ENCODE results near the gene PRKACB.
"Not testable (repeated sequence)": the region's sequence is repeated elsewhere in the genome, so short reads cannot be mapped to it uniquely, and the experiment has no call there.

PRKACB gene

DNA sequence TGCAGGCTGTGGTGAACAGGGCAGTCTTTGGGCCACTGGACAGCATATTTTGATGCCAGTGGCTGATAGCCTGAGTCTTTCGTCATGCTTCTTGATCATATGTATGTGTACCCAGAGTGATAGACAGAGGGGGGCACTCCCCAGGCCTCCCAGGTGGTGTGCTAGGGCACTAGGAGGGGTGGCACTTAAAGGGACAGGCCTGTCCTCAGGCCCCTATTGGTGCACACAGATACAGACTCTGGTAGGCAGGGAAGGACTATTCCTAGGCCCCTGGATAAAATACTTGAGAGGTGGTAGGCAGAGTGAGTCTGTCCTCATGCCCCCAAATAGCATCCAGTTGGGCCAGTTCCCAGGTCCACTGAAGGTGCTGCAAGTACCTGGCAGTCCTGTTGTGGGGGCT lies 80.8 kb downstream of the PRKACB start:
- TF ChIP-seq CTCF (IDR thresholded peaks at IDR 0.05; ENCODE audit: extremely low read depth, insufficient read depth, missing control alignments), result no peak
- in situ Hi-C loops (cut with MboI; ENCODE audit: low pct_unique_long_range_greater_than_20kb, low sequenced_read_pairs, unreplicated experiment), result no loop called here
- DNase-seq (ENCODE audit: low spot score), result no peak

DNA sequence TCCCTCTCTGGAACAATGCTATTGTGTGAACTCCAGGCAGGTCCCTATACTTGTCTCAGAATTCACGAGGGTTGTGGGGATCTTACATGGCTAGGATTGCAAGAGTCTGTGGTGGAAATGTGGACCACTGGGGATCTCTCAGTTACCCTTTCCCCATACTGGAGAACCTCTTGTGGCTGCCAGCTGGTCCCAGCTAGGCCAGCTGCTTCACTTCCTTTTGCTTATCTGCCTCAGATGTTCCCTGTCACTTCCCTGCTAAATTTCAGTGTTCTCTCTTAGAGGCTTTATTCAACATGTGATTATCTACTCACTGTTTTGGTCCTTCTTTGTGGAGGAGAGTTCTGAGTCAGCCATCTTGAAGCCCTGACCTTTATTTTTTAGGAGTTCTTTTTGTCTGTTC lies 81.6 kb downstream of the PRKACB start:
- in situ Hi-C loops (cut with MboI; ENCODE audit: low pct_unique_long_range_greater_than_20kb, low sequenced_read_pairs, unreplicated experiment), result no loop called here
- no peak for TF ChIP-seq CTCF (IDR thresholded peaks at IDR 0.05; ENCODE audit: extremely low read depth, insufficient read depth, missing control alignments)
- no peak for DNase-seq (ENCODE audit: low spot score)

DNA sequence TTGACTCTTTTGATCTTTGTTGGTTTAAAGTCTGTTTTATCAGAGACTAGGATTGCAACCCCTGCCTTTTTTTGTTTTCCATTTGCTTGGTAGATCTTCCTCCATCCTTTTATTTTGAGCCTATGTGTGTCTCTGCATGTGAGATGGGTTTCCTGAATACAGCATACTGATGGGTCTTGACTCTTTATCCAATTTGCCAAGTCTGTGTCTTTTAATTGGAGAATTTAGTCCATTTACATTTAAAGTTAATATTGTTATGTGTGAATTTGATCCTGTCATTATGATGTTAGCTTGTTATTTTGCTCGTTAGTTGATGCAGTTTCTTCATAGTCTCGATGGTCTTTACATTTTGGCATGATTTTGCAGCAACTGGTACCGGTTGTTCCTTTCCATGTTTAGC lies 88.6 kb downstream of the PRKACB start:
- in situ Hi-C loops (cut with MboI; ENCODE audit: low pct_unique_long_range_greater_than_20kb, low sequenced_read_pairs, unreplicated experiment); DNase-seq (ENCODE audit: low spot score): not testable (repeated sequence)

GRCh38 chr1:84236256-84236655 lies 92.2 kb downstream of the PRKACB start:
- in situ Hi-C loops (cut with MboI; ENCODE audit: low pct_unique_long_range_greater_than_20kb, low sequenced_read_pairs, unreplicated experiment), result no loop called here
- no peak for TF ChIP-seq CTCF (IDR thresholded peaks at IDR 0.05; ENCODE audit: extremely low read depth, insufficient read depth, missing control alignments)
- DNase-seq (ENCODE audit: low spot score), result no peak

DNA sequence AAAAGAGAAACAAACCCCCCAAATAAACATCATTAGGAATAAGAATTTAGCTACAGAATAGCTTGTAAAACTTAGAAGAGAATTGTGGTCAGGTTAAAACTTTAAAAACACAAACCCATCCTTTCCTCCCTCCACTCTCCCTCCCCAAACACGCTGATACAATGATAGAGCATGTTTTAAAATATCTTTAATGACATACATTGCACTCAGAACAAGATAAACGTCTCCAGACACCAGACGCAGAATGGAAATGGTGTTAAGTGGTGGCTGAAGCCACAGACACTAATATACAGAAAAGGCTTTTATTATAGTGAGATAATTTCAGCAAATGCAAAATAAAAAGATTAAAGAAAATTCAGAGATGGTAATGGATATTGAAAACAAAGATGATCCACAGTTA lies 98.6 kb downstream of the PRKACB start:
- in situ Hi-C loops (cut with MboI; ENCODE audit: low pct_unique_long_range_greater_than_20kb, low sequenced_read_pairs, unreplicated experiment), result no loop called here
- no peak for DNase-seq (ENCODE audit: low spot score)
- no peak for TF ChIP-seq CTCF (IDR thresholded peaks at IDR 0.05; ENCODE audit: extremely low read depth, insufficient read depth, missing control alignments)

DNA sequence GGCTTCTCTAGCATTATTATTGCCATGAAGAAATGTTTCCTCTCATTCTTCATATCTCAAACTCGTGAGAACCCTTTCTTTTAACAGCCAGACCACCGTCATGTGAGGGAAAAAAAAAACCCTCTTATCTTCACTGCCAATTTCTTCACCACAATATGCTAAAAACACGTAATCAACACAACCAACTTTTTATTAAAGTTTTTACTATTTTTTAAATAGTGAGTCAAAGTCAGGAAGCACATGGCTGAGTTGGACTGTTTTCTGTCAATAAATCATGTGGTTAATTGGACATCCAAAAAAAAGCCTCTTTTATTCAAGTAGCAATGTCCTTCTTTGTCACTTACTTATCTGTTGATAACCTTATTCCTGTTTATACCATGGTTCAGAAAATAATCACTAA lies 101.5 kb downstream of the PRKACB start:
- in situ Hi-C loops (cut with MboI; ENCODE audit: low pct_unique_long_range_greater_than_20kb, low sequenced_read_pairs, unreplicated experiment), result no loop called here
- no peak for TF ChIP-seq CTCF (IDR thresholded peaks at IDR 0.05; ENCODE audit: extremely low read depth, insufficient read depth, missing control alignments)
- no peak for DNase-seq (ENCODE audit: low spot score)

- no peak for DNase-seq (ENCODE audit: low spot score)
- in situ Hi-C loops (cut with MboI; ENCODE audit: low pct_unique_long_range_greater_than_20kb, low sequenced_read_pairs, unreplicated experiment), result no loop called here
- no peak for TF ChIP-seq CTCF (IDR thresholded peaks at IDR 0.05; ENCODE audit: extremely low read depth, insufficient read depth, missing control alignments)
Observed at GRCh38 chr1:84246213-84246612, 102.1 kb downstream of the PRKACB start.

All from GM13977 (cell line).